ENCODE measurements around the gene APOBEC3B. TPM values are rescaled to one million over a fixed set of nuclear protein-coding genes. Genes with fewer than 3 reads are reported as not detected.

Gene APOBEC3B
- 1.6 TPM for total RNA-seq

DNA sequence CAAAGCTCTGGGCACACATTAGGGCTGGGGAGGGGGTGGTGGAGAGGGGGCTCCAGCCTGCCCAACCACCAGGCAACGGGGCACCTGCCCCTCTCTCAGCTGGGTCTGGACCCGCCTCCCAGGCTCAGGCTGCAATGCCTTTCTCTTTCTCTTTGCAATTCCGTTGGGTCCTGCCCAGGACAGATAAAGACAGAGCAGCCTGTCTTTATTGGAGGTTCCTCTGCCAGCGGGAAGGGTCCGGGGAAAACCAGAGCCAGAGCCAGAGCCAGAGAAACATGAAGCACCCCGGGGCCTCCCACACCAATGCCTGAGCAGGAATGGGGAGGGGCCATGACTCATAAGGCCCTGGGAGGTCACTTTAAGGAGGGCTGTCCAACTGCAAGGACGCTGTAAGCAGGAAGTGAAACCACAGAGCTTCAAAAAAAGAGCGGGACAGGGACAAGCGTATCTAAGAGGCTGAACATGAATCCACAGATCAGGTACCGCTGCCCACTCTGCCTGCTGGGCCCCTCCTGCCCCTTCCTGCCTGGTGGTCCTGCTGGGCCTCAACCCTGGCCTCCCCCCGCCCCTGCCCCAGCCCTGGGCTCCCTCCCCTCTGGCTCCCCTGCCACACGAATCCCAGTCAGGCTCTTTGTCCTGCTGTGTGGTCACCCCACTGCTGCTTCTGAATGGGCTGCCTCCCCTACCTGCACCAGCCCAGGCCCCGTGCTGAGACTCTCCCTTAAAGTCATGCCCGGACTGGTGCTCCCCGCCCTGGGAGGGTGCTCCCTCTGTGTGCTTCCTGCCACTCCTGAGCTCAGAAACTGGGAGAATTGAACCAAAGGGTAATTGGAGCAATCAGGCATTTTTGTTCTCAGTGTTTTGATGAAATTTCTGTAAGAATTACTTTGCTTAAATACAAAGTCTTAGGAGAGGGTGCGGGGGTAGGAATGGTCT lies at the start of gene APOBEC3B:
Gene APOBEC3B, plus strand, starts transcription at position 356 of the 936 bp plus-strand sequence. Its CDS starts 107 bp downstream, at position 463.
- H3K27me3 ChIP-seq (ENCODE audit: control insufficient read depth in 3 of 3, insufficient read depth in 3 of 3, low read length in 3 of 3) = no peaks in the 10 kb centered on the region
- H3K9me3 ChIP-seq (ENCODE audit: control insufficient read depth in 3 of 3, low read length in 3 of 3) = no peaks in the 10 kb centered on the region
- H3K27ac ChIP-seq (ENCODE audit: low read depth, low read length) = no peak within 1 kb of the TSS
- H3K4me1 ChIP-seq (ENCODE audit: control insufficient read depth in 3 of 3, insufficient read depth in 3 of 3, low read length in 3 of 3) = peaks cover 9 to 13% (median 10%) of the 10 kb centered on the region in 3 donors
- peak within 1 kb of the TSS; percentile 72 to 79 (median 76) for H3K4me3 ChIP-seq (ENCODE audit: low read length in 3 of 3)
- H3K9ac ChIP-seq (ENCODE audit: low read depth in 1 of 3, low read length in 3 of 3) = peak within 1 kb of the TSS; percentile 40 to 72 (median 53)
- H3K36me3 ChIP-seq (ENCODE audit: control insufficient read depth in 3 of 3, insufficient read depth in 3 of 3, low read length in 3 of 3) = no peaks in the 10 kb centered on the region

DNA sequence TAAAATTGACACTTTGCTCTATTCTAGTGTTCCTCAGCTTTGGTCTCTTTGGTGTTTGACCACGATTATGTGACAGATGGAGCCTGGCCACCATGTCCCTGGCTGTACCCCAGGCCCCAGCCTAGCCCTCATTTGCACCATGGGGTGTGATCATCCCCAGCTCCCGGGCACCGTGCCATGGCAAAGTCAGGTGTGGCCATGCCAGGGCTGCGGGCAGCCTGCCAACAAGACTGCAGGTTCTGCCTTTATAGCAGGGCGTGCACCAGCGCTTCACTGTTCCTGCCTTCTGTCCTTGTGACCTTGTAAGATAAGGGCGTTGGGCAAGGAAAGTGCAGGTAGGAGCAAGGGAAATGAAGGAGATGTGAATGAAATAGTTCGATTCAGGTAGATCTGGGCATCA lies 47.1 kb upstream of the APOBEC3B start:
- peaks cover 0 to 4% (median 4%) of the 10 kb centered on the region in 3 donors for H3K4me1 ChIP-seq (ENCODE audit: control insufficient read depth in 3 of 3, insufficient read depth in 3 of 3, low read length in 3 of 3)
- no peaks in the 10 kb centered on the region for H3K9me3 ChIP-seq (ENCODE audit: control insufficient read depth in 3 of 3, low read length in 3 of 3)
- H3K27ac ChIP-seq (ENCODE audit: low read depth, low read length) = no peak overlapping the region
- no peaks in the 10 kb centered on the region for H3K36me3 ChIP-seq (ENCODE audit: control insufficient read depth in 3 of 3, insufficient read depth in 3 of 3, low read length in 3 of 3)
- H3K27me3 ChIP-seq (ENCODE audit: control insufficient read depth in 3 of 3, insufficient read depth in 3 of 3, low read length in 3 of 3) = peaks cover 12 to 22% (median 14%) of the 10 kb centered on the region in 3 donors
- H3K4me3 ChIP-seq (ENCODE audit: low read length in 3 of 3) = no peak overlapping the region
- H3K9ac ChIP-seq (ENCODE audit: low read depth in 1 of 3, low read length in 3 of 3) = no peak overlapping the region

DNA sequence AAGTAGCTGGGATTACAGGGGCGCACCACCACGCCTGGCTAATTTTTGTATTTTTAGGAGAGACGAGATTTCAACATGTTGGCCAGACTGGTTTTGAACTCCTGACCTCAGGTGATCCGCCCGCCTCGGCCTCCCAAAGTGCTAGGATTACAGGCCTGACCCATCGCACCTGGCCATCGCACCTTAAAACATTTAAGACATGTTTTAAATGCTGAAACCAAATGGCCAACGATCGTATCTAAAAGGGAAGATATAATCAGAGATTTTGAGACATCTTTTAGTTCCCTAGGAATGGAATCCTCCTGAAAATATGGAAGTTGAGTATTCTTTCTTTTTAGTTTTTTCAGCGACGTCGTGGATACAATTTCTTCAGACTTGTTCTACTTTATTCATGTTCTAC lies 46.5 kb upstream of the APOBEC3B start:
- Histone ChIP-seq H3K9ac (ENCODE audit: low read depth in 1 of 3, low read length in 3 of 3) (no peak overlapping the region), H3K9me3 (ENCODE audit: control insufficient read depth in 3 of 3, low read length in 3 of 3) (no peaks in the 10 kb centered on the region), H3K4me1 (ENCODE audit: control insufficient read depth in 3 of 3, insufficient read depth in 3 of 3, low read length in 3 of 3) (peaks cover 0 to 4% (median 4%) of the 10 kb centered on the region in 3 donors), H3K27me3 (ENCODE audit: control insufficient read depth in 3 of 3, insufficient read depth in 3 of 3, low read length in 3 of 3) (peaks cover 12 to 19% (median 14%) of the 10 kb centered on the region in 3 donors), H3K36me3 (ENCODE audit: control insufficient read depth in 3 of 3, insufficient read depth in 3 of 3, low read length in 3 of 3) (no peaks in the 10 kb centered on the region), H3K27ac (ENCODE audit: low read depth, low read length) (no peak overlapping the region), H3K4me3 (ENCODE audit: low read length in 3 of 3) (no peak overlapping the region)

DNA sequence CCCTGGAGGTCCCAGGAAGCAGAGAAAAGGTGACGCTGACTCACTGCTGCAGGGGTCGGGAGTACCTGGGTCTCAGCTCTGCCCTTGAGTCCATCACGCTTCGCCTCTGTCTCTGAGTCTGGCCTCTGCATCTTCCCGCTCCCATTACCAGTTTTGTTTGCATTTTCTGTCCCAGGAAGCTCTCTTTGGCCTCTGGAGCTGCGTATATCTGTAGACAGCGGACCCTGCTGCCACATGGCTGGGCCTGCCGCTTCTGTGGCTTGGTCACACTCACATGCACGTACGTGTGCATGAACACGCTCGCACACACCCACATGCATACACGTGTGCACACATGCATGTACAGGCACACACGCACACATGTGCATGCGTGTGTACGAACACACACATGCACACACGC lies 45.6 kb upstream of the APOBEC3B start:
- Histone ChIP-seq H3K4me1 (ENCODE audit: control insufficient read depth in 3 of 3, insufficient read depth in 3 of 3, low read length in 3 of 3) (peaks cover 0 to 4% (median 4%) of the 10 kb centered on the region in 3 donors), H3K27ac (ENCODE audit: low read depth, low read length) (no peak overlapping the region), H3K27me3 (ENCODE audit: control insufficient read depth in 3 of 3, insufficient read depth in 3 of 3, low read length in 3 of 3) (peaks cover 15 to 27% (median 20%) of the 10 kb centered on the region in 3 donors), H3K36me3 (ENCODE audit: control insufficient read depth in 3 of 3, insufficient read depth in 3 of 3, low read length in 3 of 3) (no peaks in the 10 kb centered on the region), H3K9ac (ENCODE audit: low read depth in 1 of 3, low read length in 3 of 3) (no peak overlapping the region), H3K9me3 (ENCODE audit: control insufficient read depth in 3 of 3, low read length in 3 of 3) (no peaks in the 10 kb centered on the region), H3K4me3 (ENCODE audit: low read length in 3 of 3) (no peak overlapping the region)

DNA sequence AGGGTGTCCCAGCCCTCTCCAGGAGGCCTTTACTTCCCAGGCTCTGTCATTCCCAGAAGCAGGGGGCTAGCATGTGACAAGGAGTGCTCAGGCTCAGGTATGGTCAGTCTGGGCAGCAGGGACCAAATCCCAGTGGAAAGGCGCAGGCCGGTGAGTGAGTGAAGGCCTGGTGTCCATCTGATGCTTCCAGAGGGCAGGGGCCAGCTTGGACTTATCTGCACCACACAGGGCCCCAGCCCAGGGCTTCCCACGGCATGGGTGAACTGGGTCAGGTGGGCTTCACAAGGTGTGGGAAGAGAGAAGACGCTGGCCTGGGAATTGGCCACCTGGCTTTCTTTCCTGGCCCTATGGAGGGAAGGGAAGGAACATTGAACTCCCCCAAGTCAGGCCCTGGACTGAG lies 45.1 kb upstream of the APOBEC3B start:
- Histone ChIP-seq H3K9me3 (ENCODE audit: control insufficient read depth in 3 of 3, low read length in 3 of 3) (no peaks in the 10 kb centered on the region), H3K9ac (ENCODE audit: low read depth in 1 of 3, low read length in 3 of 3) (no peak overlapping the region), H3K27ac (ENCODE audit: low read depth, low read length) (no peak overlapping the region), H3K27me3 (ENCODE audit: control insufficient read depth in 3 of 3, insufficient read depth in 3 of 3, low read length in 3 of 3) (peaks cover 20 to 28% (median 21%) of the 10 kb centered on the region in 3 donors), H3K4me3 (ENCODE audit: low read length in 3 of 3) (no peak overlapping the region), H3K4me1 (ENCODE audit: control insufficient read depth in 3 of 3, insufficient read depth in 3 of 3, low read length in 3 of 3) (peaks cover 0 to 4% (median 4%) of the 10 kb centered on the region in 3 donors), H3K36me3 (ENCODE audit: control insufficient read depth in 3 of 3, insufficient read depth in 3 of 3, low read length in 3 of 3) (no peaks in the 10 kb centered on the region)

DNA sequence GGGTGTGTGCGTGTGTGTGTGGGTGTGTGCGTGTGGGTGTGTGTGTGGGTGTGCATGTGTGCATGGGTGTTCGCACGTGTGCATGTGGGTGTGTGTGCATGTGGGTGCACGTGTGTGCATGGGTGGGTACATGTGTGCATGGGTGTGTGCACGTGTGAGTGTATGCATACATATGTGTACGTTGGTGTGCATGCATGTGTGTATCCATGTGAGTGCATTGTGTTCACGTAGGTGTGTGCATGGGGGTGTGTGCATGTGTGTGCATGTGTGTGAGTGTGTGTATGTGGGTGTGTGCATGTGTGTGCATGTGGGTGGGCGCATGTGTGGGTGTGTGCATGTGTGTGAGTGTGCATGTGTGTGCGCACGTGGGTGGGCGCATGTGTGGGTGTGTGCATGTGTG lies 44.6 kb upstream of the APOBEC3B start:
- H3K9ac ChIP-seq (ENCODE audit: low read depth in 1 of 3, low read length in 3 of 3) = no peak overlapping the region
- H3K27ac ChIP-seq (ENCODE audit: low read depth, low read length) = no peak overlapping the region
- H3K9me3 ChIP-seq (ENCODE audit: control insufficient read depth in 3 of 3, low read length in 3 of 3) = no peaks in the 10 kb centered on the region
- H3K4me1 ChIP-seq (ENCODE audit: control insufficient read depth in 3 of 3, insufficient read depth in 3 of 3, low read length in 3 of 3) = peaks cover 0 to 4% (median 4%) of the 10 kb centered on the region in 3 donors
- no peak overlapping the region for H3K4me3 ChIP-seq (ENCODE audit: low read length in 3 of 3)
- H3K27me3 ChIP-seq (ENCODE audit: control insufficient read depth in 3 of 3, insufficient read depth in 3 of 3, low read length in 3 of 3) = peaks cover 21 to 28% (median 22%) of the 10 kb centered on the region in 3 donors
- H3K36me3 ChIP-seq (ENCODE audit: control insufficient read depth in 3 of 3, insufficient read depth in 3 of 3, low read length in 3 of 3) = no peaks in the 10 kb centered on the region

DNA sequence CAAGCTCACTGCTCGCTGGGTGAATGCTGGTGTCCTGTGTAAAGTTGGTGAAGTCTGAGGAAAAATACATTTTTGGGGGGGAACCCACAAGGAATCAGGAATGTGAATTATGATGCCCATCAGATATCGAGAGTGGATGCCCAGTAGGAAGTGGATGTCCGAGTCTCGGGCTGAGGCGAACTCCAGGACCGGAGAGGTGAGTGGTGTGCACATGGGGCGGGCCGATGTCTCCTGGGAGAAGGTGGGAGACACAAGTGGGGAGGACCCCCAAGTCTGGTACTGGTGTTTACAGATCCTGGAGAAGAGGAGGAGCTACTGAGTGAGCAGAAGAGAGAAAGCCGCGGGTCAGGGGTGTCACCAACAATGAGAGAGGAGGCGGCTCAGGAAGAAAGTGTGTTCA lies 43.9 kb upstream of the APOBEC3B start:
- Histone ChIP-seq H3K27me3 (ENCODE audit: control insufficient read depth in 3 of 3, insufficient read depth in 3 of 3, low read length in 3 of 3) (peaks cover 28 to 35% (median 29%) of the 10 kb centered on the region in 3 donors), H3K4me3 (ENCODE audit: low read length in 3 of 3) (no peak overlapping the region), H3K4me1 (ENCODE audit: control insufficient read depth in 3 of 3, insufficient read depth in 3 of 3, low read length in 3 of 3) (peaks cover 0 to 4% (median 4%) of the 10 kb centered on the region in 3 donors), H3K9me3 (ENCODE audit: control insufficient read depth in 3 of 3, low read length in 3 of 3) (no peaks in the 10 kb centered on the region), H3K36me3 (ENCODE audit: control insufficient read depth in 3 of 3, insufficient read depth in 3 of 3, low read length in 3 of 3) (no peaks in the 10 kb centered on the region), H3K27ac (ENCODE audit: low read depth, low read length) (no peak overlapping the region), H3K9ac (ENCODE audit: low read depth in 1 of 3, low read length in 3 of 3) (no peak overlapping the region)

DNA sequence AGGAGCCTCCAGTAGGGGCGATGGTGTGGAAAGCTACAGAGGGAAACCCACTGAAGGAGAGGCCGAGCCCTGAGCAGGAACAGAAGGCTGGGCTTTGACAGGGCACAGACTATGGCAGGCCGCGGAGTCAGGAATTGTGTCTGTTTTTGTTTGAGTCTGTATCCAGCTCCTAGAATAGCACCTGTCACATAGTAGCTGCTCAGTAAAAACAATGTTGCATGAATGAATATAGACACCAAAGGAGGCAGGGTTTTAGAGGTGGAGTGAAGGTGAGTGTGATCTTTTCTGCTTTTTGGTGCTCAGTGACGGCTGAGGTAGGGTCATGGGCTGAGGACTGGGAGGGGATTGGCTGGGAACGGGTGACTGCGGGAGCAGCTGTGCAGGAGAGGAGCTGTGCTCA lies 43.2 kb upstream of the APOBEC3B start:
- Histone ChIP-seq H3K27me3 (ENCODE audit: control insufficient read depth in 3 of 3, insufficient read depth in 3 of 3, low read length in 3 of 3) (peaks cover 33 to 38% (median 35%) of the 10 kb centered on the region in 3 donors), H3K4me1 (ENCODE audit: control insufficient read depth in 3 of 3, insufficient read depth in 3 of 3, low read length in 3 of 3) (peaks cover 0 to 4% (median 4%) of the 10 kb centered on the region in 3 donors), H3K36me3 (ENCODE audit: control insufficient read depth in 3 of 3, insufficient read depth in 3 of 3, low read length in 3 of 3) (no peaks in the 10 kb centered on the region), H3K9me3 (ENCODE audit: control insufficient read depth in 3 of 3, low read length in 3 of 3) (no peaks in the 10 kb centered on the region), H3K4me3 (ENCODE audit: low read length in 3 of 3) (no peak overlapping the region), H3K27ac (ENCODE audit: low read depth, low read length) (no peak overlapping the region), H3K9ac (ENCODE audit: low read depth in 1 of 3, low read length in 3 of 3) (no peak overlapping the region)

DNA sequence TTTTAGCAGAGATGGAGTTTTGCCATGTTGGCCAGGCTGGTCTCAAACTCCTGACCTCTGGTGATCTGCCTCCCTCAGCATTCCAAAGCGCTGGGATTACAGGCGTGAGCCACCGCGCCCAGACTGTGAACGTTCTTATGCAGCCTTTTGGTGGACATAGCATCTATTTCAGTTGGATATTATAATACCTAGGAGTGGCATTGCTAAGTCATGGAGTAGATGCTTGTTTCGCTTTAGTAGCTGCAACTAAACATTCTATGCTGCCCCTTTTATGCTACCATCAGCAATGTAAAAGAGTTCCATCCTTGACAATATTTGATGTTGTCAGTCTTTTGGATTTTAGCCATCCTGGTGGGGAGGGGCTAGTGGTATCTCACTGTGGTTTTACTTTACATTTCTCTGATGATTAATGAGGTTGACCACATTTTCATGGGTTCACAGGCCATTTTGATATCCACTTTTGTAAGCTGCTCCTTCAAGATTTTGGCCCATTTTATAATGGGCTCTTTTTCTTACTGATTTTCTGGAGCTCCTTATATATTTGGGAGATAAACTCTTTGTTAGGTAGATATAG lies 41.2 kb upstream of the APOBEC3B start:
- Histone ChIP-seq H3K9ac (ENCODE audit: low read depth in 1 of 3, low read length in 3 of 3) (no peak overlapping the region), H3K36me3 (ENCODE audit: control insufficient read depth in 3 of 3, insufficient read depth in 3 of 3, low read length in 3 of 3) (no peaks in the 10 kb centered on the region), H3K9me3 (ENCODE audit: control insufficient read depth in 3 of 3, low read length in 3 of 3) (no peaks in the 10 kb centered on the region), H3K4me1 (ENCODE audit: control insufficient read depth in 3 of 3, insufficient read depth in 3 of 3, low read length in 3 of 3) (no peaks in the 10 kb centered on the region), H3K27ac (ENCODE audit: low read depth, low read length) (no peak overlapping the region), H3K4me3 (ENCODE audit: low read length in 3 of 3) (no peak overlapping the region), H3K27me3 (ENCODE audit: control insufficient read depth in 3 of 3, insufficient read depth in 3 of 3, low read length in 3 of 3) (peaks cover 37 to 48% (median 46%) of the 10 kb centered on the region in 3 donors)

DNA sequence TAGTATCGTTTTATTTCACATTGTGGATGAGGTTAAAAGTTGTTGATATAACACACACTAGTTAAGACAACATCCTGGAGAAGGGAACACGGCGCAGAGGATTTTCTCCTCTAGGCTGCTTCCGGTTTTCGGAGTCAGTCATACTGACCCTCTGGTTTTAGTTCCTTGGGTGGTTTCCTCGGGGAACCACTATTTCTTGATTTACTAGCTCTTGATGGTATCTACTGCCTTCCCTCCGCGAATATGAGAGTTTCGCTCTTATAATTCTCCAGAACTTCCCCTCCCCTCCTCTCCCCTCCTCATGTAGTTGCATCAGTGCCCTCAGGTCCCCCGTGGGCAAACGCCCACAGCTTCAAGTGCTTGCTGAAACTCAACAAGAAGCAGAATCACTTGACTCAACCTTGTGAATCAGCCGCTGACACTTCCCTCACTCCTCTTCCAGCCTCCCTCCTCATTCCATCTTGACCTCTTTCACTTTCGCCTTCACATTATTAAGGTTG lies 40.6 kb upstream of the APOBEC3B start:
- Histone ChIP-seq H3K27me3 (ENCODE audit: control insufficient read depth in 3 of 3, insufficient read depth in 3 of 3, low read length in 3 of 3) (peaks cover 37 to 48% (median 46%) of the 10 kb centered on the region in 3 donors), H3K36me3 (ENCODE audit: control insufficient read depth in 3 of 3, insufficient read depth in 3 of 3, low read length in 3 of 3) (no peaks in the 10 kb centered on the region), H3K4me3 (ENCODE audit: low read length in 3 of 3) (no peak overlapping the region), H3K4me1 (ENCODE audit: control insufficient read depth in 3 of 3, insufficient read depth in 3 of 3, low read length in 3 of 3) (no peaks in the 10 kb centered on the region), H3K27ac (ENCODE audit: low read depth, low read length) (no peak overlapping the region), H3K9me3 (ENCODE audit: control insufficient read depth in 3 of 3, low read length in 3 of 3) (no peaks in the 10 kb centered on the region), H3K9ac (ENCODE audit: low read depth in 1 of 3, low read length in 3 of 3) (no peak overlapping the region)
